ENCODE measurements around the gene TTLL11. TPM values are rescaled to one million over a fixed set of nuclear protein-coding genes. Genes with fewer than 3 reads are reported as not detected.

Gene TTLL11
- total RNA-seq, 2 experiments from 2014 or later: 1.5 to 2.1 TPM

GRCh38 chr9:121774715-121775613 lies 318.1 kb downstream of the TTLL11 start:
- ChIA-PET POLR2A (no interaction called here), CTCF (no interaction called here)
- Mint-ChIP-seq H3K4me3 (no peak overlapping the region), H3K9me3 (no peaks in the 10 kb centered on the region), H3K4me1 (no peaks in the 10 kb centered on the region), H3K36me3 (ENCODE audit: low read depth) (no peaks in the 10 kb centered on the region), H3K27ac (no peak overlapping the region), H3K27me3 (peaks cover 14% of the 10 kb centered on the region)
- no peak for DNase-seq

DNA sequence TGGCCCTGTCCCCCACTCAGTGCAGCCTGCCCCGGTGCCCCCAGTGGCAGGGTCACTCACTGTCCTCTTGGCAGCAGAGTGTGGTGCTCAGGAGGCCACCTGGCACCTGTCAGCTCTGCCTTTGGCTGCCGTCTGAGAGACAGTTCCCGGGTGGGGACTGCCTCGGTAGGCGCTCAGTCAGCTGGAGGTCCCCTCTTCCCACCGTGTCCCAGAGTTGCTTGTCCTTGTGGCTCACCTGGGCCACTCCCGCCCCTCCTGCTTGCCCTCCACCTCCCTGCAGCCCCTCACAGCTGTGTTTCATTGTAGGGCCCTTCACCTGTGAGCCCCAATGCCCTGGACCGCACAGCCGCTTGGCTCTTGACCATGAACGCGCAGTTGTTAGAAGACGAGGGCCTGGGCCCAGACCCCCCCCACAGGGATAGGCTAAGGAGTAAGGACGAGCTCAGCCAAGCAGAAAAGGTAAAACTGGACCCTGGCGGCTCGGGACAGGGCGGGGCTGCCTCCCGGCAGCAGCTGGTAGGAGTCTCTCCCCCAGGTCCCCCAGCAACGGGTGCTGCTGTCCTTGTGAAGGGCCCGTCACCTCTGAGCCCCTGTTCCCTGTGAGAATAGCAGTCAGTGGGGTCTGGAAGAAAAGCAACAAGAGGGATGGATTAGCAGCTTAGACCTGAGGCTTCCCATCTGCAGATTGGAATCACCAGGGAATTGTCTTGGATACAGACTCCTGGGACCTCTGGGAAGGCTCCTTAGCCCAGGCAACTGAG lies 319.0 kb downstream of the TTLL11 start:
- no peak overlapping the region for H3K27ac Mint-ChIP-seq
- ChIA-PET POLR2A (no interaction called here), CTCF (no interaction called here)
- no peaks in the 10 kb centered on the region for H3K4me1 Mint-ChIP-seq
- no peaks in the 10 kb centered on the region for H3K36me3 Mint-ChIP-seq (ENCODE audit: low read depth)
- no peaks in the 10 kb centered on the region for H3K9me3 Mint-ChIP-seq
- no peak overlapping the region for H3K4me3 Mint-ChIP-seq
- no peak for DNase-seq
- peaks cover 9% of the 10 kb centered on the region for H3K27me3 Mint-ChIP-seq

GRCh38 chr9:121773286-121773953 lies 319.7 kb downstream of the TTLL11 start:
- ChIA-PET POLR2A (no interaction called here), CTCF (no interaction called here)
- Mint-ChIP-seq H3K36me3 (ENCODE audit: low read depth) (no peaks in the 10 kb centered on the region), H3K9me3 (no peaks in the 10 kb centered on the region), H3K27me3 (peaks cover 4% of the 10 kb centered on the region), H3K4me3 (no peak overlapping the region), H3K4me1 (no peaks in the 10 kb centered on the region), H3K27ac (no peak overlapping the region)
- no peak for DNase-seq

GRCh38 chr9:121772600-121773285 lies 320.4 kb downstream of the TTLL11 start:
- H3K36me3 Mint-ChIP-seq (ENCODE audit: low read depth): no peaks in the 10 kb centered on the region
- ChIA-PET CTCF (no interaction called here), POLR2A (no interaction called here)
- no peak for DNase-seq
- H3K9me3 Mint-ChIP-seq: no peaks in the 10 kb centered on the region
- no peak overlapping the region for H3K4me3 Mint-ChIP-seq
- H3K4me1 Mint-ChIP-seq: no peaks in the 10 kb centered on the region
- peaks cover 3% of the 10 kb centered on the region for H3K27me3 Mint-ChIP-seq
- H3K27ac Mint-ChIP-seq: no peak overlapping the region

Other genes with a start within 250 kb of the TTLL11 start
- gene NDUFA8, start 66.5 kb upstream of the TTLL11 start, total RNA-seq: 10 to 100 TPM; 36.1 to 37.0 TPM
- gene MORN5, start 66.6 kb upstream of the TTLL11 start, total RNA-seq: not detected
- not detected for gene LHX6, start 135.6 kb upstream of the TTLL11 start, total RNA-seq
- 10 to 100 TPM; 21.6 to 25.6 TPM for gene RBM18, start 171.5 kb upstream of the TTLL11 start, total RNA-seq
- gene MRRF, start 171.6 kb upstream of the TTLL11 start, total RNA-seq: 10 to 100 TPM; 27.0 to 29.2 TPM